ENCODE results near the gene RCAN3.
"Not testable (repeated sequence)": the region's sequence is repeated elsewhere in the genome, so short reads cannot be mapped to it uniquely, and the experiment has no call there.

The RCAN3 gene

DNA sequence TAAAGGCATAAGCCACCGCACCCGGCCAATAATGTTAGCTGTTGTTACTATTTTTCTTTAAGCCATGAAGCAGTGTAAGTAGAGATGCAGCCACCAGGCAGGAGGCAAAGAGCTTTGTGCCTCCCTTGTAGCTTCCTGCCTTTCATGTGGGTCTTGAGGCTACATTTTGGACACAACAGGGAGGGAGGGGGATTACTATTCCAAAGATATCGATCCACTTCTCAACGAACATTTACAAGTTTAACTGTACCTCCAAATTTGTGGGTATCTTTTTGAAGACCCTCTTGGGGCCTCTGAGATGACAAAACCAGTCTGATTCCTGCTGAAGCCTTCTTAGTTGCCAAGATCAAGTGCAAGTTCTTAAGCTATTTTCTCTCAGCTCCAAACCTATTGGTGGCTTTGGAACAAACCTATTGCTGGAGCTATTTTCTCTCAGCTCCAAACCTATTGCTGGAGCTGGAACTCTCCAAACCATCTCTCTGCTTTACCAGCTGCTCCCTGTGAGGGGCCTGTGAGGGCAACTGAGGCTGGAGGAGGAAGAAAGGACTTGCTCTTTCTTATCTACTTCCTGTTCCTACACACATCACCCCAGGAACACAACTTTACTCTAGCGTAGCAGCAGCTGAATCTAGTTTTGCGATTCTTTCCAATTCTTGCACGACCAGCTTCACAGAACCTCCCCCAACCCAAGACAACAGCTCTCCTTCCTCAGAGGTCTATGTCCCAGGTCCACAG lies 16.1 kb upstream of the RCAN3 start:
- DNase-seq = no peak

- no peak for DNase-seq
Observed at GRCh38 chr1:24487455-24487854, 15.2 kb upstream of the RCAN3 start.

- DNase-seq = not testable (repeated sequence)
Observed at GRCh38 chr1:24488159-24488558, 14.5 kb upstream of the RCAN3 start.

- DNase-seq = no peak
Observed at GRCh38 chr1:24489674-24490073, 13.0 kb upstream of the RCAN3 start.

DNA sequence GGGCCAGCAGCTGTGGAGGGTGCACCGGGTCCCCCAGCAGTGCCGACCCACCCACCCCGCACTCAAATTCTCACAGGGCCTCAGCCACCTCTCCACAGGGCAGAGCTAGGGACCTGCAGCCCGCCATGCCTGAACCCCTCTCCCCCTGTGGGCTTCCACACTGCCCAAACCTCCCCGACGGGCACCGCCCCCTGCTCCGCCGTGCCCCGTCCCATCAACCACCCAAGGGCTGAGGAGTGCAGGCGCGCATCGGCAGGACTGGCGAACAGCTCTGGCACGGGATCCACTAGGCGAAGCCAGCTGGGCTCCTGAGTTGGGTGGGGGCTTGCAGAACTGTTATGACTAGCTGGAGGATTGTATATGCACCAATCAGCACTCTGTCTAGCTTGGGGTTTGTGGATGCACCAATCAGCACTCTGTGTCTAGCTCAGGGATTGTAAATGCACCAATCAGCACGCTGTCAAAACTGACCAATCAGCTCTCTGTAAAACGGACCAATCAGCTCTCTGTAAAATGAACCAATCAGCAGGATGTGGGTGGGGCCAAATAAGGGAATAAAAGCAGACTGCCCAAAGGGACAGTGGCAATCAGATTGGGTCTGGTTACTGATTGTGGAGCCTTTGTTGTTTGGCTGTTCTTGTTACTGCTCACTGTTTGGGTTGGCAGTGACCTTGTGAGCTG lies 12.4 kb upstream of the RCAN3 start:
- DNase-seq = no peak

GRCh38 chr1:24491577-24492360 lies 10.9 kb upstream of the RCAN3 start:
- no peak for DNase-seq

DNA sequence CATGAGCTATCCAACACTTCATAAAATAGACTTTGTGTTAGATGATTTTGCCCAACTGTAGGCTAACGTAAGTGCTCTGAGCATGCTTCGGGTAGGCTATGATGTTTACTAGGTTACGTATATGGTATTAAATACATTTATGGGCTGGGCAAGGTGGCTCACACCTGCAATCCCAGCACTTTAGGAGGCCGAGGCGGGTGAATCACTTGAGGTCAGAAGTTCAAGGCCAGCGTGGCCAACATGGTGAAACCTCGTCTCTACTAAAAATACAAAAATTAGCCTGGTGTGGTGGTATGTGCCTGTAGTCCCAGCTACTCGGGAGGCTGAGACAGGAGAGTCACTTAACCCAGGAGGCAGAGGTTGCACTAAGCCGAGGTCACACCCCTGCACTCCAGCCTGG lies 9.7 kb upstream of the RCAN3 start:
- not testable (repeated sequence) for DNase-seq

DNA sequence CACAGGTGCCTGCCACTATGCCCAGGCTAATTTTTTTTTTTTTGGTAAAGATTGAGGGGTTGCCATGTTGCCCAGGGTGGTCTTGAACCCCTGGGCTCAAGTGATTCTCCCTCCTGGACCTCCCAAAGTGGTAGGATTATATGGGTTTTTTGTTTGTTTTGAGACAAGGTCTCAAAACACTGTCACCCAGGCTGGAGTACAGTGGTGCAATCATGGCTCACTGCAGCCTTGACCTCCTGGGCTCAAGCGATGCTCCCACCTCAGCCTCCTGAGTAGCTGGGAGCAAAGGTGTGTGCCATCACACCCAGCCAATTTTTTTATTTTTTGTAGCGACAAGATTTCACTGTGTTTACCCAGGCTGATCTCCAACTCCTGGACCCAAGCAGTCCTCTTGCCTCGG lies 8.9 kb upstream of the RCAN3 start:
- DNase-seq = no peak

DNA sequence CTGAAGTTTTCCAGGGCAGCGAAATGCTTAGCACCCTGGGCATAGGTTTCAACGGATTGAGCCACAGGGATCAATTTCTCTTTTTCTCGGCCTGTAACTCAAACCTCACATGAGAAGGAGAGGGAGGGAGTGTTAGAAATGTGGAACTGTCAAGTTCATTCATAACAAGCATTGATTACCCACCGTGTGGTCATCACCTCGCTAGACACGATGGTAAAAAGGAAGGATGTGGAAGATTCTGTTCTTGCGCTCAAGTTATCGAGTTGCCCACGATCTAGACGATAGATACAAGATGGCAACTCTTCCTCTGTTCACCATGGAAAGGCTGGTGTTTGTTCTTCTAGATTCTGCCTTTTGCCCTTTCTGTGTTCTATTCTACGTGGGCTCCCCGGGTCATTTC lies 4.0 kb upstream of the RCAN3 start:
- DNase-seq = no peak

- DNase-seq = no peak
Observed at GRCh38 chr1:24500448-24501048, 2.1 kb upstream of the RCAN3 start.

GRCh38 chr1:24501371-24502064 lies 1.1 kb upstream of the RCAN3 start:
- DNase-seq = no peak

- DNase-seq = peak; percentile 64
Observed at GRCh38 chr1:24502065-24502708, 449 bp upstream of the RCAN3 start.

DNA sequence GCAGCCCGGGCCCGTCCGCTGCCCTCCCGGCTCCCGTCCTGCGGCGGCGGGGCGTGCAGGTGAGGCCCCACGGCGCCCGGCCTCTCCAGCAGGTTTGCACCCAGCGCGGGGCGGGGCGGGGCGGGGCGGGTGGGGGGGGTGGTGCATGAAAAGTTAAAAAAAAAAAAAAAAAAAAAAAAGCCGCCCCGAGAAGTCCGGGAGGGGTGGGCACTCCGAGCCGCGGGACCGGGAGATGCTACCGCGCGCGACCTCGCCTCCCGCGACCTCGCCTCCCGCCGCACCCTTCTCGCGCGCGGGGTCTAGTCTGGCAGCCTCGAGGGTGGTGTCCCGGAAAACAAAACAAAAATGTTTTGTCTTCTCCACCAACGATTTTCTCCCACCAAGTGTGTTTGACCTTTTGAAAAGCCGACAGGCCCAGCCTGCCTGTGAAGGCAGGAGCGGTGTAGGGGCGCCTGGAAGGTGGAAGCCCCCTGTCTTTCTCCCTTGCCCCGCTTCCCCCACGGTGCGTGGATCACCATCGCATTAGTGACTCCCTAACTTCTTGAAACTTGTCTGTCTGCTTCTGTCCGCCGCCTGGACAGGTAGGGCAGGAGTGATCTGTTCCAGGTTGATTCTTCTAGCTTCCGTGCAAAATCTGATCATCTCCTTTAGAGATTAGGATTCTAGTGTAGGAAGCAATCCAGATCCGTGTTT lies 569 bp downstream of the RCAN3 start:
- no peak for DNase-seq

- DNase-seq = no peak
Observed at GRCh38 chr1:24503870-24504523, 1.4 kb downstream of the RCAN3 start.

DNA sequence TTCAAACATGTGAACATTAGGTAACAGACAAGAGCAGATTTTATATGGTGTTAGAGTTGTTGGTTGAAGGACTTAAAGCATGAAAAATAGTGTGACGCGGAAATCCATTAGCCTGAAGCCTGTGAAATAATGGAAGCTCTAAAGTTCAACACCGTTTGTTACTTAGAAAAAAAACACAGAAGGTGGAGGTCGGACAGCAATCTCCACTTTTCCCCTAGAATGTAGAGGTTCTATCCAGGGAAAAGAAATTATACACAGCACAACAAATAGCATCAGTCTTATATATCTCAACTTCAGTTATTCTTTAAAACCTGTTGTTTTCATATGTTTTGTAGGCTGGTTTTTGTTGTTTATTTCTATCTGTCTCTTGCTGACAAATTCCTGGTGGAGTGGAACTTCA lies 1.9 kb downstream of the RCAN3 start:
- DNase-seq = no peak

DNA sequence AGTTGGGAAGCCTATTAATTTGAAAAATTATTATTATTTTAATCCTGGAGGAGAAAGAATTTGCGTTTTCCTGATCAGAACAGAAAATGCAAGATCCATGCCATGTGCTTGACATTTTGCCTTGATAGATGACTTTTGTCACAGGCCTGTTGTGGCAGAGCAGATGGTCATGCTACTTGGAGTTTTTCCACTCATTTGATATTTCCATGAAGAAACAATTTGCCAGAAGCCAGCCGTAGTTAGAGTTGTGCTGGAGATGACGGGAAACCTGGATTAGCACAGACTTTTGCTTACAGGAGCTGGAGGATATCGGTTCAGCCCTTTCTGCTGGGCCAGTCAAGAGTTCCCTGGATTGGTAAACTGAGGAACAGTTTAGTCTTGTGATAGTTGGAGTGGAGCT lies 3.2 kb downstream of the RCAN3 start:
- no peak for DNase-seq

GRCh38 chr1:24506691-24507381 lies 4.2 kb downstream of the RCAN3 start:
- no peak for DNase-seq

DNA sequence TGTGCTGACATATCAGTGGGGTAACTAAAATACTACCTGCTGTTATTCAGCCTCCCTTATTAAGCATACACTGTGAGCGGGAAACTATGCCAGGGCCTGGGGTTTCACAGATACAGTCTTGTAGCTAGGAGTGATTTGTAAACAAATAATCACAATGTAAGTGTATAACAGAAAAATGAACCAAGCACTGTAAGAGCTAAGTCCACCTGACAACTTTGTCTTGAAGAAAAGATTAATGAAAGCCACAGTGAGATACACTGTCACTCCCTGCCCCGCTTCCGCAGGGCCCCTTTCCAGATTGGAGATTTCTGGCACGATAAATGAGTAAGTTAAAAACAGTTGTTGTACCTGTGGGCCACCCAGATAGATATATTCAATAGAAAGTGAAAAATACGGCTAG lies 4.8 kb downstream of the RCAN3 start:
- peak; percentile 10 for DNase-seq

- no peak for DNase-seq
Observed at GRCh38 chr1:24508911-24509310, 6.3 kb downstream of the RCAN3 start.

- no peak for DNase-seq
Observed at GRCh38 chr1:24513706-24514105, 11.1 kb downstream of the RCAN3 start.

DNA sequence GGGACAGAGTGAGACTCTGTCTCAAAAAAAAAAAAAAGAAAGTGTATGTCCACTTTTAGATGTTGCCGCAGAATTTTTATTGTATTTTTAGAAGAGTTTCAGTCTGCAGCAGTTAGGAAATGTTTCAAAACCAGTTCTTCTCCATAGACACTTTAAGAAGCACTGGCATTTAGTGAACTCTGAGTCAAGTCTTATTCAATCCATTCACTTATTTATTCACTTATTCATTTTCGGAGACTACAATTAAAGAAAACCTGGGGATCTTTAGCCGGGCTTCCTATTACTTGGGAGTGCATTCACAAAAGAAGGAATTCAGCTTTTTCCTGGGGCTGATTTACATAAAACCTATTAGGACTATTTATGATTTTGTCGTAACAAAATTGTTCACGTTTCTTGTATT lies 12.3 kb downstream of the RCAN3 start:
- DNase-seq = no peak
